Panc1 (cell line): ENCODE data around the gene SIVA1.

Source experiments
- CTCF ChIP-seq: fragments of 450-650 bp; IDR thresholded peaks from 2 replicates; pipeline ENCODE4 v1.5.1; 2017; ENCODE audit warnings: mild to moderate bottlenecking
- POLR2AphosphoS5 ChIP-seq: IDR thresholded peaks from 2 replicates; pipeline ENCODE4 v1.6.1; 2012; ENCODE audit warnings: mild to moderate bottlenecking, low read depth, low read length, moderate library complexity
- REST ChIP-seq, 2 experiments: IDR thresholded peaks; 2 replicates each; pipeline ENCODE4 v1.6.1; 2011 to 2012; ENCODE audit warnings: low read depth in 2 of 2, control low read depth in 1 of 2, low read length in 1 of 2, mild to moderate bottlenecking in 1 of 2, moderate library complexity in 1 of 2; ENCODE audit not compliant: insufficient read depth in 1 of 2
- SIN3A ChIP-seq: IDR thresholded peaks from 2 replicates; pipeline ENCODE4 v1.6.1; 2012; ENCODE audit warnings: low read depth, mild to moderate bottlenecking, low read length, moderate library complexity, borderline replicate concordance; ENCODE audit not compliant: insufficient read depth
- TCF7L2 ChIP-seq: IDR thresholded peaks from 2 replicates; pipeline ENCODE4 v1.6.1; 2011; ENCODE audit warnings: mild to moderate bottlenecking, low read depth, low read length, inconsistent platforms

GRCh38 chr14:104771374-104771773, 18.4 kb downstream of the SIVA1 start:
- TF ChIP-seq POLR2AphosphoS5 = no peak
- TF ChIP-seq CTCF = no peak
- TF ChIP-seq SIN3A = no peak
- no peak for TF ChIP-seq REST (IDR thresholded peaks at IDR 0.05; ENCODE audit: insufficient read depth in 1 of 2, low read depth in 2 of 2, low read length in 1 of 2)
- no peak for TF ChIP-seq TCF7L2
